Chondrocyte (in vitro differentiated cells): ENCODE results near the gene P2RY6. TPM values are rescaled to one million over a fixed set of nuclear protein-coding genes. Genes with fewer than 3 reads are reported as not detected.
A peak's percentile ranks its signal among the peaks of the same experiment; 100 is the strongest.

Experiments used
- DNase-seq: peaks from one replicate; pipeline ENCODE4 v3.0.0; 2021; ENCODE audit warnings: mixed read lengths, low spot score
- H3K27ac Mint-ChIP-seq: one replicate; pipeline ENCODE4 v1.8.0; 2021; ENCODE audit warnings: mild to moderate bottlenecking, moderate library complexity, mixed read lengths; ENCODE audit not compliant: unreplicated experiment
- H3K27me3 Mint-ChIP-seq: 2 replicates; pipeline ENCODE4 v1.8.0; 2021; ENCODE audit warnings: low read depth, mixed read lengths
- H3K36me3 Mint-ChIP-seq: 2 replicates; pipeline ENCODE4 v1.8.0; 2021; ENCODE audit warnings: low read depth, mixed read lengths
- H3K4me1 Mint-ChIP-seq: 2 replicates; pipeline ENCODE4 v1.8.0; 2021; ENCODE audit warnings: low read depth, mild to moderate bottlenecking, mixed read lengths
- H3K4me3 Mint-ChIP-seq: one replicate; pipeline ENCODE4 v1.8.0; 2021; ENCODE audit warnings: mild to moderate bottlenecking, moderate library complexity, mixed read lengths; ENCODE audit not compliant: unreplicated experiment
- H3K9me3 Mint-ChIP-seq: 2 replicates; pipeline ENCODE4 v1.8.0; 2021; ENCODE audit warnings: low read depth, mixed read lengths
- CTCF ChIP-seq: fragments of 200-600 bp; sonication (generic); IDR thresholded peaks from 2 replicates; pipeline ENCODE4 v1.5.0; 2021; ENCODE audit warnings: antibody characterized with exemption, mild to moderate bottlenecking, moderate library complexity
- long read RNA-seq: library from polyadenylated mRNA; stranded (forward); transcript quantifications from one replicate; pipeline ENCODE4 v2.0.0, GENCODE V29; 2021
- total RNA-seq: library from RNA; stranded (reverse); gene quantifications from 3 replicates; pipeline ENCODE4 v1.2.1, GENCODE V29; 2021

Gene P2RY6
- 0.20 TPM in 1 of 3 replicates, not detected in the others for total RNA-seq
- long read RNA-seq, partial matches to known transcripts, result 0 of 1 reads
- long read RNA-seq, other reads (novel, unspliced or antisense), result 1 of 1 reads

GRCh38 chr11:73271936-73272679, at the start of gene P2RY6:
Gene P2RY6, plus strand, starts transcription at chr11:73272338. Its CDS starts 24,181 bp downstream, at chr11:73296519.
- no peak for DNase-seq
- Mint-ChIP-seq H3K4me1 (peaks cover 8% of the 10 kb centered on the region), H3K27me3 (no peaks in the 10 kb centered on the region), H3K4me3 (no peak within 1 kb of the TSS), H3K27ac (no peak within 1 kb of the TSS), H3K36me3 (no peaks in the 10 kb centered on the region), H3K9me3 (no peaks in the 10 kb centered on the region)
- TF ChIP-seq CTCF, result no peak

- no peak for TF ChIP-seq CTCF
- peaks cover under 1% of the 10 kb centered on the region for H3K4me1 Mint-ChIP-seq
Observed at GRCh38 chr11:73223998-73224730, 48.0 kb upstream of the P2RY6 start.

GRCh38 chr11:73225001-73225686, 47.0 kb upstream of the P2RY6 start:
- Mint-ChIP-seq H3K4me3 (no peak overlapping the region), H3K36me3 (no peaks in the 10 kb centered on the region), H3K9me3 (no peaks in the 10 kb centered on the region), H3K27me3 (peaks cover 7% of the 10 kb centered on the region), H3K4me1 (peaks cover 3% of the 10 kb centered on the region), H3K27ac (no peak overlapping the region)
- peak; percentile 57 for DNase-seq
- TF ChIP-seq CTCF, result no peak

More at GRCh38 chr11:73223998-73224730, 48.0 kb upstream of the P2RY6 start:
- DNase-seq, result peak; percentile 64
- no peaks in the 10 kb centered on the region for H3K36me3 Mint-ChIP-seq
- H3K9me3 Mint-ChIP-seq, result no peaks in the 10 kb centered on the region
- peaks cover 14% of the 10 kb centered on the region for H3K27me3 Mint-ChIP-seq
- no peak overlapping the region for H3K4me3 Mint-ChIP-seq
- no peak overlapping the region for H3K27ac Mint-ChIP-seq

GRCh38 chr11:73225851-73226250, 46.3 kb upstream of the P2RY6 start:
- DNase-seq, result peak; percentile 59
- peaks cover 3% of the 10 kb centered on the region for H3K4me1 Mint-ChIP-seq
- H3K9me3 Mint-ChIP-seq, result no peaks in the 10 kb centered on the region
- no peak overlapping the region for H3K27ac Mint-ChIP-seq
- H3K36me3 Mint-ChIP-seq, result no peaks in the 10 kb centered on the region
- H3K27me3 Mint-ChIP-seq, result peaks cover 6% of the 10 kb centered on the region
- no peak overlapping the region for H3K4me3 Mint-ChIP-seq
- TF ChIP-seq CTCF, result no peak
